HCT116 (cell line): ENCODE measurements around the gene GP2. TPM values are rescaled to one million over a fixed set of nuclear protein-coding genes. Genes with fewer than 3 reads are reported as not detected.

ENCODE experiments used
- ATAC-seq: fragments of 200-7000 bp; cut with Tn5 transposase; 2 replicates; pipeline ENCODE4 v1.9.1; 2020; ENCODE audit warnings: mild to moderate bottlenecking, moderate library complexity
- BruUV-seq: library from RNA; stranded (reverse); fragments of 400-500 nt; replicated peaks from 2 replicates; lab custom pipeline; 2021; lab: Mats Ljungman, UMichigan
- CTCF ChIA-PET: fragments of 300-600 bp; sonication (Branson Sonifier 250); formaldehyde crosslinking; loops from one replicate; lab custom pipeline; 2021; ENCODE audit warnings: antibody characterized with exemption; lab: Charles Lee
- POLR2A ChIA-PET: fragments of 300-600, 350-600 bp; sonication (Branson Sonifier 250); formaldehyde crosslinking; loops from one replicate; lab custom pipeline; 2021; ENCODE audit warnings: antibody characterized with exemption; lab: Charles Lee
- RAD21 ChIA-PET, 2 experiments: fragments of 300-600 bp; sonication (Branson Sonifier 250); formaldehyde crosslinking; loops; one replicate each; lab custom pipeline; 2023; ENCODE audit warnings: low total read pairs in 2 of 2; ENCODE audit not compliant: uncharacterized antibody in 2 of 2, unreplicated experiment in 2 of 2, low non-redundant PET in 1 of 2; lab: Charles Lee
- DNase-seq: peaks from one replicate; pipeline ENCODE4 v3.0.0-alpha.2; 2010; ENCODE audit warnings: low read depth, low spot score
- H2AFZ ChIP-seq: fragments of 200-600 bp; shearing (Covaris generic), sonication (generic); 2 replicates; pipeline ENCODE4 v1.6.1; 2017; ENCODE audit warnings: low read depth, mixed run types, mixed read lengths, antibody characterized with exemption, low read length; ENCODE audit not compliant: poor library complexity, severe bottlenecking
- H3K27ac ChIP-seq: 2 replicates; pipeline ENCODE4 v1.5.1; 2012; ENCODE audit warnings: low read depth, low read length
- H3K27me3 ChIP-seq: fragments of 200-600 bp; sonication (generic); 2 replicates; pipeline ENCODE4 v1.6.1; 2016; ENCODE audit warnings: mixed run types, low read length, mixed read lengths; ENCODE audit not compliant: insufficient read depth
- H3K36me3 ChIP-seq, 2 experiments: fragments of 200-500 bp in 1 of 2; fragments of 200-600 bp in 1 of 2; sonication (Bioruptor generic) in 1 of 2; sonication (generic) in 1 of 2; 2 replicates each; pipeline versions ENCODE4 v1.5.1 to v1.6.1; 2014 to 2016; ENCODE audit warnings: low read length in 2 of 2, inconsistent platforms in 1 of 2, mixed read lengths in 1 of 2, mixed run types in 1 of 2; ENCODE audit not compliant: insufficient read depth in 2 of 2, control insufficient read depth in 1 of 2
- H3K4me1 ChIP-seq, 2 experiments: fragments of 200-600 bp in 1 of 2; sonication (generic) in 1 of 2; 2 replicates each; pipeline versions ENCODE4 v1.5.1 to v1.6.1; 2012 to 2017; ENCODE audit warnings: low read length in 2 of 2, inconsistent platforms in 1 of 2, mild to moderate bottlenecking in 1 of 2, mixed read lengths in 1 of 2, mixed run types in 1 of 2, moderate library complexity in 1 of 2; ENCODE audit not compliant: insufficient read depth in 2 of 2, control insufficient read depth in 1 of 2
- H3K4me2 ChIP-seq: fragments of 200-600 bp; sonication (generic); 2 replicates; pipeline ENCODE4 v1.6.1; 2017; ENCODE audit warnings: mixed run types, low read length, mixed read lengths
- H3K4me3 ChIP-seq, 2 experiments: fragments of 200-600 bp in 1 of 2; sonication (generic) in 1 of 2; replicated peaks in 1 of 2; 2 replicates each; pipeline ENCODE4 v1.5.1; 2011 to 2016; ENCODE audit warnings: low read length in 2 of 2, control low read depth in 1 of 2, low read depth in 1 of 2, mild to moderate bottlenecking in 1 of 2, mixed read lengths in 1 of 2, mixed run types in 1 of 2
- H3K79me2 ChIP-seq: fragments of 200-600 bp; sonication (generic); 2 replicates; pipeline ENCODE4 v1.6.1; 2017; ENCODE audit warnings: mild to moderate bottlenecking, mixed run types, low read length, moderate library complexity, mixed read lengths; ENCODE audit not compliant: insufficient read depth
- H3K9ac ChIP-seq: fragments of 200-600 bp; sonication (generic); 2 replicates; pipeline ENCODE4 v1.6.1; 2016; ENCODE audit warnings: low read length, mixed read lengths
- H3K9me2 ChIP-seq: fragments of 200-600 bp; sonication (generic), shearing (Covaris generic); 2 replicates; pipeline ENCODE4 v1.6.1; 2017; ENCODE audit warnings: mixed run types, mild to moderate bottlenecking, moderate library complexity; ENCODE audit not compliant: insufficient read depth
- H3K9me3 ChIP-seq, 2 experiments: fragments of 200-500 bp in 1 of 2; fragments of 200-600 bp in 1 of 2; sonication (Bioruptor generic) in 1 of 2; sonication (generic) in 1 of 2; 2 replicates each; pipeline ENCODE4 v1.6.1; 2014 to 2017; ENCODE audit warnings: low read length in 2 of 2, mixed read lengths in 2 of 2, inconsistent platforms in 1 of 2, low read depth in 1 of 2, mild to moderate bottlenecking in 1 of 2, mixed run types in 1 of 2, moderate library complexity in 1 of 2; ENCODE audit not compliant: control insufficient read depth in 1 of 2, insufficient read depth in 1 of 2
- H4K20me1 ChIP-seq: fragments of 200-600 bp; sonication (generic), shearing (Covaris generic); 2 replicates; pipeline ENCODE4 v1.6.1; 2017; ENCODE audit warnings: mixed run types, mild to moderate bottlenecking, moderate library complexity; ENCODE audit not compliant: insufficient read depth
- ATF3 ChIP-seq: IDR thresholded peaks from 2 replicates; pipeline ENCODE4 v1.6.1; 2012
- EGR1 ChIP-seq: IDR thresholded peaks from 2 replicates; pipeline ENCODE4 v1.6.1; 2012; ENCODE audit warnings: low read depth
- EZH2 ChIP-seq: fragments of 200-600 bp; sonication (generic); IDR thresholded peaks from 2 replicates; pipeline ENCODE4 v1.6.1; 2017; ENCODE audit warnings: antibody characterized with exemption, mixed run types
- JUND ChIP-seq: IDR thresholded peaks from 2 replicates; pipeline ENCODE4 v1.6.1; 2012
- MAX ChIP-seq: IDR thresholded peaks from 2 replicates; pipeline ENCODE4 v1.6.1; 2012
- TCF7L2 ChIP-seq: IDR thresholded peaks from 2 replicates; pipeline ENCODE4 v1.7.0; 2011; ENCODE audit warnings: borderline replicate concordance, inconsistent platforms; ENCODE audit not compliant: insufficient read depth, insufficient read length; ENCODE audit errors: extremely low read depth
- YY1 ChIP-seq: IDR thresholded peaks from 2 replicates; pipeline ENCODE4 v1.6.1; 2011; ENCODE audit warnings: low read length, low read depth, moderate library complexity, mild to moderate bottlenecking; ENCODE audit not compliant: insufficient replicate concordance; ENCODE audit errors: extremely low read depth
- ZBTB33 ChIP-seq: IDR thresholded peaks from 2 replicates; pipeline ENCODE4 v1.6.1; 2011; ENCODE audit warnings: mild to moderate bottlenecking, low read length, moderate library complexity; ENCODE audit not compliant: insufficient replicate concordance; ENCODE audit errors: extremely low read depth
- ZFX ChIP-seq: fragments of 450-650 bp; IDR thresholded peaks from 2 replicates; pipeline ENCODE4 v1.6.1; 2017
- ZNF274 ChIP-seq: fragments of 200-500 bp; sonication (Bioruptor generic); IDR thresholded peaks from 2 replicates; pipeline ENCODE4 v1.6.1; 2014; ENCODE audit warnings: mild to moderate bottlenecking, low read depth, low read length, inconsistent platforms
- intact Hi-C: fragments of 100-400 bp; cut with micrococcal nuclease; formaldehyde crosslinking; loops from 2 replicates; pipeline ENCODE4 v1.10.0; 2022
- total RNA-seq: library from RNA; stranded (reverse); gene quantifications from one replicate; pipeline ENCODE4 v1.2.1, GENCODE V29; 2021; ENCODE audit not compliant: unreplicated experiment

GP2 gene
- total RNA-seq, 1 experiment from 2014 or later = 8.7 TPM

GRCh38 chr16:20285993-20286499, 41.3 kb downstream of the GP2 start (continued):
- no peak for TF ChIP-seq YY1
- TF ChIP-seq ZNF274 = no peak
- no peak for TF ChIP-seq ZBTB33
- no peak for TF ChIP-seq EZH2
- no peak for TF ChIP-seq EGR1
- no peak for TF ChIP-seq MAX
- no peak for TF ChIP-seq JUND
- no peak for TF ChIP-seq ATF3
- no peak for TF ChIP-seq ZFX

- Histone ChIP-seq H2AFZ (no peak overlapping the region), H3K4me1 (no peaks in the 10 kb centered on the region), H3K79me2 (no peaks in the 10 kb centered on the region), H3K9me3 (no peaks in the 10 kb centered on the region), H4K20me1 (no peaks in the 10 kb centered on the region), H3K4me3 (no peak overlapping the region), H3K27me3 (peaks cover 13% of the 10 kb centered on the region; the same call in 1 of the 2 replicates), H3K4me2 (no peak overlapping the region), H3K9ac (no peak overlapping the region), H3K36me3 (no peaks in the 10 kb centered on the region), H3K9me2 (no peaks in the 10 kb centered on the region), H3K27ac (no peak overlapping the region)
- POLR2A ChIA-PET = no interaction called here
- TF ChIP-seq MAX (no peak), TCF7L2 (peak; percentile 15)
- ATAC-seq (no peak), DNase-seq (no peak)
- intact Hi-C loops = no loop called here
- CTCF ChIA-PET = no interaction called here
- RAD21 ChIA-PET = no interaction called here
- no TSS peak for BruUV-seq
Observed at GRCh38 chr16:20280259-20280658, 47.1 kb downstream of the GP2 start.
